Activated effector memory CD4-positive, alpha-beta T cell treated with anti-CD3 and anti-CD28 coated beads, Interleukin-2, amount 50 U/mL, for 16 hours (primary cell): ENCODE measurements around the gene TTR.

ENCODE experiments used
- DNase-seq: peaks from one replicate; pipeline ENCODE4 v3.0.0-alpha.2; 2020

TTR gene

DNA sequence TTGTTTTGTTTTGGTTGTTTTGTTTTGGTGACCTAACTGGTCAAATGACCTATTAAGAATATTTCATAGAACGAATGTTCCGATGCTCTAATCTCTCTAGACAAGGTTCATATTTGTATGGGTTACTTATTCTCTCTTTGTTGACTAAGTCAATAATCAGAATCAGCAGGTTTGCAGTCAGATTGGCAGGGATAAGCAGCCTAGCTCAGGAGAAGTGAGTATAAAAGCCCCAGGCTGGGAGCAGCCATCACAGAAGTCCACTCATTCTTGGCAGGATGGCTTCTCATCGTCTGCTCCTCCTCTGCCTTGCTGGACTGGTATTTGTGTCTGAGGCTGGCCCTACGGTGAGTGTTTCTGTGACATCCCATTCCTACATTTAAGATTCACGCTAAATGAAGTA is at the start of gene TTR:
Gene TTR, plus strand, starts transcription at position 250 of the 400 bp plus-strand sequence. Its CDS starts 26 bp downstream, at position 276.
- DNase-seq, result no peak

DNA sequence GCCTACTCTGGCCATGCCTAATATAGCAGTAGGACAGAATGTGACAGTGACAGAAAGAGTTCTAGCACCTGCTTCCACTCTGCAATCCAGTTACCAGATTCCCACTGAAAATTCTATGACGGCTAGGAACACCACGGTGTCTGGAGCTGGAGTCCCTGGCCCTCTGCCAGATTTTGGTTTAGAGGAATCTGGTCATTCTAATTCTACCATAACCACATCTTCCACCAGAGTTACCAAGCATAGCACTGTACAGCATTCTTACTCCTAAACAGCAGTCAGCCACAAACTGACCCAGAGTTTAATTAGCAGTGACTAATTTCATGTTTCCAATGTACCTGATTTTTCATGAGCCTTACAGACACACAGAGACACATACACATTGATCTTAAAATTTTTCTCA is 45.2 kb upstream of the TTR start:
- no peak for DNase-seq

DNA sequence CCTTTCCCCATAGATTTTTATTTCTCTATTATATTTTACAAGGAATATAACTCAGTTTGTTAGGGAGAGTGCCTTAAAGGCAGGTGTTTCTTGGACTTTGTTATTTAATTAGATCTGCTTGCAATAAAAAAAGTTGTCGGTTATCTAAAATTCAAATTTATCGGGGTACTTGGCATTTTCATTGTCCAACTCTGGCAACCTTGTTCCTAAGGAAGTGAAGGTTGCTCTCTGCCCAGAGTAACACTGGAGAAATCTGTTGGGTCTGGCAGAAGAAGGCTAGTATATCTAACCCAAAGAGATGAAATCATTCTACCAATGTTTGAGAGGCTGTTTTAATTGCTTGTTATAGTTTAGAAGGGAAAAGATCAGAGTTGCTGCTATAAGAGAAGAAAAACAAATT is 42.8 kb upstream of the TTR start:
- no peak for DNase-seq

DNA sequence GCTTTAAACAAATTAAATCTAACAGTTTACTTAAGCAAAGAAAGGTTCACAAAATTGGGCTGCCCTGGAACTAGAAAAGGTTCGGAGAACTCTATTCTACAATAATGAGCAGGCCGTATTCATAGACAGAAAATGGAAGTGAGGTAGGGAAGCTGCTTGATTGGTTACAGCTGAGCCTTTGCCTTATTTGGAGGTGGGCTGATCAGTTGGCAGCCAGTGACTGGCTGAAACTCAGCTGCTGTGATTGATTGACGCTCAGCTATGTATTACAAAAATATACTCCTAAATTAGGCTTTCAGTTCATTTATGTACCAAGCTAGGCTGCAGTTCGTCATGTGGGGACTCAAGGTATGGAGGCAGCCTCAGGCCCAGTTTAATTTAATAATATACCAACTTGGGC is 42.3 kb upstream of the TTR start:
- no peak for DNase-seq

DNA sequence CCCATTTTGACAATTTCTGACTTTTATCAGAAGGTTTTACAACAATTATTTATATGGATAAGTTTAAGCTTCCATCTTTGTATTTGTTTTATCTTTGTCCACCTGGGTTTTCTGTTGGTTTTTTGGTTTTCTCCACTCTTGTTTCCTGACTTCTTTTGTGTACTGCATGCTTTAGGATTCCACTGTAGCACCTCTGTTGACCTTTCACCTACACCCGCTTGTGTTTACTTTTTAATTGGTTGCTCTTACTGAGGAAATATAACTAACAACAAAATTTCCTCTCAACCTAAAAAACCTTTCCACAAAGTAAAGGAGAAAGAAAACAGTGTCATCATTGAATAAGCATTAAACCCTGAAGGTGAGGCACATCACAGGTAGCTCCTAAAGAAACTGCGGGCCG is 39.8 kb upstream of the TTR start:
- no peak for DNase-seq

DNA sequence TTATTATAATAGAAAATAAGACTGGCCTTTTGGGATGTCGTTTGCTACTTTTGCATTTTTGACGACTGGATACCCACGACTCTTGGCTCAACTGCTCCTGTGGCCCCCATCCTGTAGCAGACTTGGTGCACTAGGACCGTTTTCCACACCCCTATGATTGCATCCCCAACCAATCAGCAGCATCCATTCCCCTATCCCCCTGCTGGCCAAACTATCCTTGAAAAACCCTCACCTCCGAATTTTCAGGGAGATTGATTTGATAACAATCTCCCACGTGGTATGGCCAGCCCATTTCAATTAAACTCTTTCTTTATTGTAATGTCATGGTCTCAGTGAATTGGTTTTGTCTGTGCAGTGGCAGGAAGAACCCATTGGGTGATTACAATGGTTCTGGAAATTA is 37.9 kb upstream of the TTR start:
- no peak for DNase-seq

DNA sequence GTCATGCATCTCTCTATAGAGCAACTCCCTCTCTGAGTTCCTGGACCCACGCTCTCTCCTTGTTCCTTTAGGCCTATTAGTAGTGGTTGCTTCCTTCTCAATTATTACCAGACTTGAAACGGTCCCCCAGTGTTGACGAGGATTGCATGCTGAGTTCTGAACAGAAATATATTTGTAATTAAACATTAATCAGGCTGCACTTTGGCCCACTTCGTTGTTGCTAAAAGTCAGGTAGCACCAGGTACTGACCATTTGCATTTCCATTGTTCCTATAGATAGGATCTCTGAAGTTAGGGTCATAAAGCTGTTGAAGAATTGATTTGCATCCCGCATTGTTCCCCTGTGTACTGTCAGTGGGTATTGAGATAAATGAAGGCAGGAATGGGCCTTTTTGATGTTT is 36.9 kb upstream of the TTR start:
- DNase-seq, result no peak

DNA sequence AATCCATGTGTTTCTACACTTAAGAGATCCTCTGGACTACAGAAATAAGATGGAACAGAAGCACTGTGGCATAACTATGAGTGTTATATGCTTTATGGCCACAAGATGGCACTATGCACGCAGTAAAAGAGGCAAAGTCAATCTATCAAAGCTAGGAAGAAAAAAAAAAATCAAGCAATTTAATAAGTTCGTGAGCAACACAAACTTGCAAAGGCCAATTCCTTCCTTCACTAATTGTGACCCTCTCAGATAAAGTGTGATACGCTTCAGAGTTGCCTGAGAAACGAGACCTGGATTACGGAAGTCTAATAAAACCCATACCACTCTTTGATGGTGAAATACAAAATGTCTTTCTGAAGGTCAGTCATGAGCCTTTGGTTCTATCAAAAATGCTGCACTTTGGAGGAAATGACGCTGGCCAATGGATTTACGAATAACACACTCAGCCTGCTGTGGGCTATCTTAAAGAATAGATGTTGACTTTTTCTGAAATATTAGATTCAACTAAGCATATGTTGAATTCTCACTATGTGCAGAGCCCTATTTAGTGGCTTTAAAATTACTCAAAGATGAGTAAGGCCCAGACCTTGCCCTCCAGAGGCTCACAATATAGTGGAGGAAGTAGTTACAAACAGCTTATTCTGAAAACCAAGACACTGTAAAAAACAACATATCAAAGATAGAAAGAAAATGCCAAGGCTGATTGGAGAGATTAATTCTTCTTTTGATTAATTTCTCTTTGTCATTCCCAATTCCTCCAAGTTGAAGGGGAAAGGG is 35.5 kb upstream of the TTR start:
- DNase-seq, result no peak

DNA sequence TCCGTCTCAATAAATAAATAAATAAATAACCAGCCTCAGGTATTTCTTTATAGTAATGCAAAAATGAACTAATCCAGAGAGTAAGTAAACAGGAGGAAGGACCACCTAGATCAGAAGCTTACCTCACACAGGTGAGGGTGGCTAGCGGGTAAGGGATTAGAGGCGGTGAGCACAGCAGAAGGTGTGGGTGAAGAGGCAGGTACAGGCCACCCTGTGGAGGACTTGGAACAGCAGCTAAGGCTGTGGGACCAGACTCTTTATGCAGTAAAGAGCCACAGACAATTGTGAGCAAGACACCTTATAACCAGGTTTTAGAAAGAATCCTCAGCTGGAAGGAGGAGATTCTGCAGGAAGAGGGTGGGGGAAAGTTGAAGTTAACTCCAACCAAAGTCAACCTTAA is 34.2 kb upstream of the TTR start:
- no peak for DNase-seq

DNA sequence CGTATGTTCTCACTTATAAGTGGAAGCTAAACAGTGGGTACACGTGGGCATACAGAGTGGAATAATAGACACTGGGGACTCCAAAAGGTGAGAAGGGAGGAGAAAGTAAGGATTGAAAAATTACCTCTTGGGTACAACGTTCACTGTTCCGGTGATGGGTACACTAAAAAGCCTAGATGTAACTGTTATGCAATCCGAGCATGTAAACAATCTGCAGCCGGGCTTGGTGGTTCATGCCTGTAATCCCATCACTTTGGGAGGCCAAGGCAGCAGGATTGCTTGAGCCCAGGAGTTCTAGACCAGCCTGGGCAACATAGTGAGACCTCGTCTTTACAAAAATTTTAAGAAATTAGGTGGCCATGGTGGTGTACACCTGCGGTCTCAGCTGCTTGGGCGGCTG is 33.1 kb upstream of the TTR start:
- DNase-seq, result no peak

DNA sequence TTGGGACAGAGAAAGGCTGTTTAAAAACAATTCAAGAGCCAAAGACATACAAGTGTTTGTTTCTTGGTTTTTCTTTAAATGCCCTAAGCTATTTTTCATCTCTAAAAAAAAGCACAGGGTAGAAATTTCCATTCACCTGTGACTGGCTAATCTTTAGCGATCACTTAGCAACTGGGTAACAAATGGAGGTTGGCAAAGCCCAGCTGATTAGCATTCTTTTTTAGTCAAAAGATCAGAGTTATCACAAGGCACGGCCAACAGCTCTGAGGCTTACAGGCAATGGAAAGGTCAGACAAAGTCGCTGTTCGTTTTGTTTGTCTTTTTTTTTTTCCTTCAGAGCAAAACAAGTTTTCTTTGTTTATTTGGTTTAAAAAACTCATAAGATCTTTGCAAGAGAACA is 29.0 kb upstream of the TTR start:
- DNase-seq, result no peak

DNA sequence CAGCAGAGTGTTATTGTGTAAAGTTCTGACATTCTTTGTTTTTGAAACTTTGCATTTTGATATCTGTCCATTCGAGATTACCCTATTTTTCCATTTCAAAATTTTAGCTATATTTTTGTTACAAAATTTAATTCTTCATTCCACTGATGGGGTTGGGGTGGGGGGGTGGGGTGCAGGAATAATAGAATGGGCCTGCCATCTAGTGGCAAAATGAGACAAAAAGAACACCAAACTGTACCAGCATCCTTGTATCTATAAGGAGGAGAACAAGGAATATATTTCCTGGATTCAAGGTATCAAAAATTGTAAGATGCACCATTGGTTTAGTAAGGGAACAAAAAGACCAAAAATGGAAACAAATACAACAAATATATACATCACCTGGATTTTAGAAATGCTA is 27.9 kb upstream of the TTR start:
- DNase-seq, result no peak

DNA sequence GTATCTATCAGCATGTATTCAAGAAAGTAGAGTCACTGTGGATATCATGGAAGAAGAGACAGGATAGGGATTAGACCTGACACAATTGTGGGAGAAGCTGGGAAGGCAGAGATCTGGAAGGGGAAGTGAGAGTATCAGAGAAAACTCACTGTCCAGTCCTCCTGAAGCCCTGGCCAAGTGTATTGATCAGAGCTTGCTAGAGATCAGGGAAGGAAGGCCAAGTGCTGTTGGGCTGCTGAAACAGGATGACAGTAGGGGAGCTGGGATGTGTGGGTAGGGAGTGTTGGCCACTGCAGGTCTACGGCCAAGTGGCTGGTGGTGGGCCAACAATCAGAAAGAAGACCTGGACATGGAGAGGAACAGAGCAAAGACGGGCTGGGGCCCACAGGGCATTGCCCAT is 26.3 kb upstream of the TTR start:
- DNase-seq, result no peak

DNA sequence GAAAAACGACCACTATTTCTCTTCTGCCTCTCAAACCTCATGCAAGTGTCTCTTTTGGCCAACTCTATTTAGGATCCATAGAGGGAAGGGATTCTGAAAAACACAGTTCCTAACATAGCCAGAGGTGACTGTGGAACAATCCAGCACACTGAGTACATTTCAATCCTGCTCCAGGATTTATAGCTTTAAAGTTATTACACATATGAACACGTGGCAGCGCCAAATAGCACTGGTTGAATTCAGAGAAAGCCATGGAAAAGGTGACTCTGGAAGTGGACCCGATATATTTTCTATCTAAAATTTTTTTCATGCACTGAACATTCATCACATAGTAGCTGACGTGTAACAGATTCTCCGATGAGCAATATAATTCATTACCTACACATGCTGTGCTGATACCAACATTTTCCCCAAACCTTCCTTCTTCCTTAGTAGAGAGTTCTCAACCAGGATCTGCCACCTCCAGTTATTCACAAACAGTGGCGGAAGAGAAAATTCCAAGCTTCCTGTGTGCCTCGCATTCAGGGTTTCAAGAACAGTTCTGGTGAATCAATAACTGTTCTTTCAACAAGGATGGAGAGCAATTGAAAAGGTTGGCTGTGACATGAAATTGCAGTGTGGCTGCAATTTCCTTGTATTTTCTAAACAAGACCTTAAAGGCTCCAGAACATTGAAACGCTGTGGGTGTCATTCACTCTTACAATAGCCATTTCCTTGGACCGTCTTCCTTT is 25.7 kb upstream of the TTR start:
- no peak for DNase-seq

DNA sequence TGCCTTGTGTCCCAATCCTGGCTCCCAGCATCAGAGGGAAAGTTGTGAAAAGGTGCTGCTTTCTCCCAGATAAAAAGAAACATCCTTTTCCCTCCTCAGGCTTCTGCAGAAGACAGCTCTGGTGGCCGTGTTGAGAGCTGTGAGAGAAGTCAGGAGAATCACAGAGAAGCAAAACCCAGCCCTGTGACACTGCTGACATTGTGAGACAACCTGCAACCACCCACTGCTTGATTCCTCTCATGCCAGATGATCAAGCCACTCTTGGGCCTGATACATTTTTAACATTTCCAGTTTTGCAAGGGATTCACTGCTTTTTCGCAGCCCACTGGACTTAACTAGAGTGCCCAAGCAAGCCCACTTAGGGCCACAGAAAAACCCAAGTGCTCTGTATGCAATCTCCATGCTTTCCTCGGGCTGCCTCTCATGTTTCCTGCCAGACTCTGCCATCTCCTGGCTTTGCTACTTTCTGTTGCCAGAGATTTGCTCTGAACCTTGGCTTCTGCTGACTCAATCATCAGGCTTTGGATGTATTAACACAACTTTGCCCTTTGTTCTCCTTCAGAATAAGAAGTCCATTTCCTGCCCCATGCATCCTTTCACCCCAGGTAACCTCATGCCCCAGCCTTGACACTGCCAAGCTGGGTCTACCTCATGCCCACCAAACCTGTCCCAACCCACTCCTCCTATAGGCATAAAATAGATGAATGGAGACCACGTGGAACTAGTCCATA is 24.9 kb upstream of the TTR start:
- no peak for DNase-seq

DNA sequence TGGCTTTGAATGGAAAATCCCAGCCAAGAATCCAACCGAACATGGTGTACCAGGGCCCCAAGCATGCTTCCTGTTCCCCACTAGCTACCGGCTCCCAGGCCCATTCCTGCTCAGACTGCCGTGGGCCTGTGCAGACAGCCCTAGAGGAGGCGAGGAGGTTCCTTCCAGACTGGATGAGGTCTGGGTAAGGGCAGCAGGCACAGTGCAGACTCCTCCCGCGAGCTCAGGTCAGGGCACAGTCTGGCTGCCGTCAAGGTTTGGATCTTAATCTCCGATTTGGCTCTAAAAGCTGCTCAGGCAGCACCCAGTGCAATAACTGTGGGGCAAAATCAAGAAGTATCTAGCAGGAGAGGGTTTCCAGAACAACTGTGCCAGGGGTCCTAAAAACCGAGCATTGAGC is 19.3 kb upstream of the TTR start:
- DNase-seq, result no peak

DNA sequence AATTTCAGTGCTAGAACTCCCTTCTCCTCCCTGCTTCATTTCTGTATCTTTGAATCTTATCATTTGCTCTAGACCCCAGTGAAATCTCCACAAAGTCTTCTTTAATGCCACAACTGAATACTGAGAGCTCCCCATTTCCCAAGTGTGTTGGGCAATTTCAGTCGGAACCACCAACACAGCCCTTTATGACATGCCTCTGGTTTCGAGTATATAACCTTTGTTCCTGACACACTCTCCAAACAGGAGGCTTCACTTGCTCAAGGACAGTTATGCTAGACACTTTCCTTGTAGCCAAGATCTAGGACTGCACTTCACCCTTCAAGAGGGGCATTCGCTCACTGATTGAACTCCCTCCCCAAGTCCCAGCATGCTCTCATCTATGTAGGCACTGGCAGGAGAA is 18.6 kb upstream of the TTR start:
- DNase-seq, result no peak

DNA sequence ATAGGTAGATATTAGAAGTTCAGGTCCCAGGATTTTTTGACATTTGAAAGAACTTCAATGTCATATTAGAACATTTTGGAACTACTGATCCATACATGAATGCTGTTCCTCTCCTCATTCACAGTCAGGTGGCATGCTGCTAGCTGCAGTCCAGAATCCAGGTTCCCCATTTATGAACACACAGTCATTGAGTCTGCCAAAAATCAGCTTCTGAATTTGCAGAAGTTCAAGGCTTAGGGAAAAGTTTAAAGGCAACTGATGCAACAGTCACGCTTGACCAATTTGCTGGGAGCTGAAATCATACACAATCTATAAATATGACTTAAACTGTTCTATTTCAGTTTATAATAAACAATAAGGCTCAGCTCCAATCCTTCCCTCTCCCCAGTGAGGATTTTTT is 17.3 kb upstream of the TTR start:
- no peak for DNase-seq

DNA sequence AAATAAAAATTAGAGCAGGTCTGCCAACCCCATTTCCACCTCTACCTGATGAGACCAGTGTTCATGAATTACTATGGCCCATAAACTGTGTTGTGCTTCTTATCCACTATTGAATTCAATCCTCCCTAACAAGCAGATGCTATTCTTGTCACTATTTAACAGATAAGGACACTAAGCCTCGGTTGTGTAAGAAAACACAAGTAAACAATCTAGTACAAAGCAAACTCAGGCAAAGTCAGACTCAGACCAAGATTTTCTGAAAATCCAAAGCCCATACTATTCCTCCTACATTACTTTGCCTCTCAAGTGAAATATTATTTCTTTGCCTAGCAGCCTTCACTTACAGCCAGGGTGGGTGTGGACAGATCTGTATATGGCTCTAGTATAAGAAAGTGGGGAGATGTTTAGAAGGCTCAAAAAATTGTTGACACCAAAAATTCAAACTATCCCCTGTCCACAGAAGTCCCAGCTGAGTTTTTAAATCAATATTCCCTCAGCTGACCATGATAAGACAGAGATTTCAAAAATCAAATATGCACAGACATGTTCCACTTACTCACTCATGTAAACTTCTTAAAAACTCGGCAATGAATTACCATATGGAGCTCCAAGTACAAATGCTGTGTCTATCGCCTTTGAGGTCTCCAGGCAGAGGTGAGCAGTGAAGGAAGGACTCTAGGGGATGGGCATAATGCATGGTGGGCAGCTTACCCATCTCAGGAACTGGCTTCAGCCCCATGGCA is 16.0 kb upstream of the TTR start:
- DNase-seq, result no peak

DNA sequence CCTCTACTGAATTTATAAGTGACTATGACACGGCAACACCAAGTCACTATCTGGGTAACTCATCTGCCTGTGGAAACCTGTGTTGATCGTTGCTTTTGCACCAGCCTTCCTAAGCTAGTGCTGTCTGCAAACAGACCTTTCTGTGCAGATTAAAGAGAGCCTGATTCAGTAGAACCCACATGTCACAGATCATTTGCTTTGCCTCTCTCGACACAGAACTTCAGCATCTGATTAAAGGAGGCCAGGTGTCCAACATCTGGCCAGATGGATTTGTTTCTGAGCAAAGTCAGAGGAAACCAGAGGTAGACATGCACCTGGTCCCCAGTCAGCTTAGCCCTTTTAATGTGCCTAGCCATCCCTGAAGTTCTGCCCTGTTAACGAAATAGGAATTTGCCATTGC is 15.0 kb upstream of the TTR start:
- DNase-seq, result no peak

DNA sequence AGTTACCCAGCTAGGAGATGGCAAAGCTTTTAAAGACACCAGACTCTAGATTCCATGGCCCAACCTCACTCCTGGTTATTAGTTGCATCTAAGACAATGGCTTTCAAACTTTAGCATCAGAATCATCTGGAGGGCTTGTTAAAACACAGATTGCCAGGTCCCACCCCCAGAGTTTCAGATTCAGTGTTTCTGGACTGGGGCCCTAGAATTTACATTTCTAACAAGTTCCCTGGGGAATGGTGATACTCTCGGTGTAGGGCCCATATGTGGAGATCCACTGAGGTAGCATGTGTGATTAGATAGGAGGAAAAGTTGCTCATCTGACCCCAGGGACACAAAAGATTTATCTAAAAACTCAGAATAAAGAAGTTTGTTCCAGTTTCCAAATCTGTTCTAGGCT is 14.5 kb upstream of the TTR start:
- DNase-seq, result no peak

DNA sequence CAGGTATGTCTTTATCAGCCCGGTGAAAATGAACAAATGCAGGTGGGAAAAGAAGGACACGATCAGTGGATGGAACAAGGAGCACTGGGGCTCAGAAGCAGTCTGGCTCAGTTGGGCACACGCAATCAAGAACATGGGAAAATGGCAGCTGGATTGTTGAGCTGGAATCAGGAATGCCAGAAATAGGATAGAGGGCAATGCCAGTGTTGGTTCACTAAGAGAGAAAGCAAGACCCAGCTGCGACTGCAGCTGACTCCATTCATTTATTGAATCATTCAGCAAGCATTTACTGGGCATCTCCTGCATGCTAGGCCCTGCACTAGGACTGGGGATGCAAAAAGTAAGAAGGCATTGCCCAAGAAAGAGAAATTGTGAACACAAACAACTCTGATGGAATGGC is 13.6 kb upstream of the TTR start:
- no peak for DNase-seq

DNA sequence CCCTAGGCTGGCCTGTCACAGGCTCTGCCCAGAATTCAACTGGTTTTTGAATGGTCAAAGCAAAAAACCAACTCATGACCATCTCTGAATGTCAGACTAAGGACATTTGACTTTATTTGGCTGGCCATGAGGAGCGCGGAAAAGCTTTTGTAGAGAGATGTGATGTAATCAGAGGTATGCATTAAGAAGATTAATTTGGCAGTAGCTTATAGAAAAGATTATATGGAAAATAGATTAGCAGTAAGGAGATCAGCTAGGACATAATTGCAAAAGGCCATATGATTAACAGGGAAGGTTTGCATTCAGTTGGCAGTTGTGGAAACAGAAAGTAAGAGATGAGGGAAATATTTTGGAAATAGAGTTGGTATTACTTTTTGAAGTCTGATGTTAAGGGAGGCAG is 12.3 kb upstream of the TTR start:
- DNase-seq, result no peak
